Parathyroid adenoma (tissue), 2 donors: ENCODE data around the gene AHNAK.

ENCODE experiments used
- H2AFZ ChIP-seq: fragments of 300-600 bp; sonication (generic); one replicate; pipeline ENCODE4 v1.7.0; 2017; ENCODE audit warnings: antibody characterized with exemption, mild to moderate bottlenecking
- H3K27ac ChIP-seq: fragments of 300-600 bp; sonication (generic); one replicate; pipeline ENCODE4 v1.7.0; 2017
- H3K27me3 ChIP-seq: fragments of 300-600 bp; sonication (generic); one replicate; pipeline ENCODE4 v1.7.0; 2017; ENCODE audit warnings: low read length; ENCODE audit not compliant: control insufficient read depth, insufficient read depth
- H3K36me3 ChIP-seq: fragments of 300-600 bp; sonication (generic); one replicate; pipeline ENCODE4 v1.7.0; 2017; ENCODE audit warnings: low read length; ENCODE audit not compliant: control insufficient read depth, insufficient read depth
- H3K4me1 ChIP-seq: fragments of 300-600 bp; sonication (generic); one replicate; pipeline ENCODE4 v1.7.0; 2017; ENCODE audit warnings: control low read depth
- H3K4me2 ChIP-seq: fragments of 300-600 bp; sonication (generic); one replicate; pipeline ENCODE4 v1.7.0; 2017; ENCODE audit warnings: low read length
- H3K4me3 ChIP-seq: fragments of 300-600 bp; sonication (generic); one replicate; pipeline ENCODE4 v1.7.0; 2017; ENCODE audit warnings: low read depth, low read length
- H3K79me2 ChIP-seq: fragments of 300-600 bp; sonication (generic); one replicate; pipeline ENCODE4 v1.7.0; 2017; ENCODE audit warnings: control low read depth
- H3K9ac ChIP-seq: fragments of 300-600 bp; sonication (generic); one replicate; pipeline ENCODE4 v1.7.0; 2017; ENCODE audit warnings: mild to moderate bottlenecking
- H3K9me3 ChIP-seq: fragments of 300-600 bp; sonication (generic); one replicate; pipeline ENCODE4 v1.7.0; 2017; ENCODE audit warnings: low read length; ENCODE audit not compliant: control insufficient read depth
- TF ChIP-seq, protein P1 (sequence below): fragments of 300-600 bp; sonication (generic); IDR thresholded peaks from one replicate; pipeline ENCODE4 v1.7.0; 2017; ENCODE audit warnings: antibody characterized with exemption, mild to moderate bottlenecking
- donor health status: primary hyperparathyroidism.

The AHNAK gene

GRCh38 chr11:62458212-62459002 lies 88.2 kb downstream of the AHNAK start:
- Histone ChIP-seq H3K27ac (no peak overlapping the region), H3K79me2 (no peaks in the 10 kb centered on the region), H3K4me3 (no peak overlapping the region)

GRCh38 chr11:62457478-62457877 lies 89.1 kb downstream of the AHNAK start:
- Histone ChIP-seq H3K79me2 (no peaks in the 10 kb centered on the region), H3K4me3 (no peak overlapping the region), H3K36me3 (no peaks in the 10 kb centered on the region), H3K9me3 (no peaks in the 10 kb centered on the region), H3K4me2 (no peak overlapping the region), H3K9ac (no peak overlapping the region), H3K27ac (no peak overlapping the region), H3K27me3 (no peaks in the 10 kb centered on the region), H2AFZ (no peak overlapping the region), H3K4me1 (no peaks in the 10 kb centered on the region)
- TF ChIP-seq, protein P1, sequence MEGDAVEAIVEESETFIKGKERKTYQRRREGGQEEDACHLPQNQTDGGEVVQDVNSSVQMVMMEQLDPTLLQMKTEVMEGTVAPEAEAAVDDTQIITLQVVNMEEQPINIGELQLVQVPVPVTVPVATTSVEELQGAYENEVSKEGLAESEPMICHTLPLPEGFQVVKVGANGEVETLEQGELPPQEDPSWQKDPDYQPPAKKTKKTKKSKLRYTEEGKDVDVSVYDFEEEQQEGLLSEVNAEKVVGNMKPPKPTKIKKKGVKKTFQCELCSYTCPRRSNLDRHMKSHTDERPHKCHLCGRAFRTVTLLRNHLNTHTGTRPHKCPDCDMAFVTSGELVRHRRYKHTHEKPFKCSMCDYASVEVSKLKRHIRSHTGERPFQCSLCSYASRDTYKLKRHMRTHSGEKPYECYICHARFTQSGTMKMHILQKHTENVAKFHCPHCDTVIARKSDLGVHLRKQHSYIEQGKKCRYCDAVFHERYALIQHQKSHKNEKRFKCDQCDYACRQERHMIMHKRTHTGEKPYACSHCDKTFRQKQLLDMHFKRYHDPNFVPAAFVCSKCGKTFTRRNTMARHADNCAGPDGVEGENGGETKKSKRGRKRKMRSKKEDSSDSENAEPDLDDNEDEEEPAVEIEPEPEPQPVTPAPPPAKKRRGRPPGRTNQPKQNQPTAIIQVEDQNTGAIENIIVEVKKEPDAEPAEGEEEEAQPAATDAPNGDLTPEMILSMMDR, result no peak

More at GRCh38 chr11:62458212-62459002, 88.2 kb downstream of the AHNAK start:
- no peak overlapping the region for H3K9ac ChIP-seq
- no peaks in the 10 kb centered on the region for H3K9me3 ChIP-seq
- no peak overlapping the region for H3K4me2 ChIP-seq
- TF ChIP-seq, protein P1, result no peak
- no peaks in the 10 kb centered on the region for H3K4me1 ChIP-seq
- H3K36me3 ChIP-seq, result no peaks in the 10 kb centered on the region
- H2AFZ ChIP-seq, result no peak overlapping the region
- no peaks in the 10 kb centered on the region for H3K27me3 ChIP-seq

DNA sequence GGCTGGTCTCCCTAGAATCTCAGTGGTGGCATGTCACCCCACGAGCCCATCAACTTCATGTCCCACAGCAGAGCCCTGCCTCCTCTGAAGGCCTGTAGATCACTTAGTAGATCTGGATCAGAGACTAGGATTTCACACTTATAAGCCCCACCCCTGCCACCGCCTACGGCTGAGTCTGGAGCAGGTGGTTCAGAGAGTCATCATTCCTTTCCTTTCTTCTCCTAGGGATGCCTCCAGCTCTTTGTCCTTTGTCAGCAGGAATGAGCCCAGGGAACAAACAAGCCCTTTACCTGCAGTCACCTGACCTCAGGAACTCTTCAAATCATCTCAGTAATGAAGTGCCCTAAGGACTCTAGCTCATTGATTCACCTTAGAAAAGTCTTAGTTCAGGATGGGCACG lies 90.0 kb downstream of the AHNAK start:
- Histone ChIP-seq H2AFZ (no peak overlapping the region), H3K4me3 (no peak overlapping the region), H3K27me3 (no peaks in the 10 kb centered on the region), H3K27ac (no peak overlapping the region), H3K4me2 (no peak overlapping the region), H3K4me1 (no peaks in the 10 kb centered on the region), H3K9me3 (no peaks in the 10 kb centered on the region), H3K9ac (no peak overlapping the region), H3K79me2 (no peaks in the 10 kb centered on the region), H3K36me3 (no peaks in the 10 kb centered on the region)
- TF ChIP-seq, protein P1, result no peak

GRCh38 chr11:62452839-62453468 lies 93.7 kb downstream of the AHNAK start:
- Histone ChIP-seq H3K9me3 (no peaks in the 10 kb centered on the region), H2AFZ (no peak overlapping the region), H3K4me3 (no peak overlapping the region), H3K9ac (no peak overlapping the region), H3K27ac (no peak overlapping the region), H3K27me3 (no peaks in the 10 kb centered on the region), H3K4me2 (no peak overlapping the region), H3K4me1 (no peaks in the 10 kb centered on the region), H3K36me3 (no peaks in the 10 kb centered on the region), H3K79me2 (no peaks in the 10 kb centered on the region)
- TF ChIP-seq, protein P1, result no peak
